ENCODE results near the gene GJB5. TPM values are rescaled to one million over a fixed set of nuclear protein-coding genes. Genes with fewer than 3 reads are reported as not detected.

The GJB5 gene
- total RNA-seq, 1 donor from 2014 or later = not detected

GRCh38 chr1:34745666-34746065 lies 9.2 kb upstream of the GJB5 start:
- DNase-seq (ENCODE audit: low spot score) = no peak
- Mint-ChIP-seq H3K27me3 (ENCODE audit: low read depth) (peaks cover 57% of the 10 kb centered on the region), H3K27ac (ENCODE audit: unreplicated experiment) (no peak overlapping the region), H3K4me3 (ENCODE audit: unreplicated experiment) (no peak overlapping the region), H3K36me3 (ENCODE audit: low read depth) (no peaks in the 10 kb centered on the region), H3K9me3 (ENCODE audit: low read depth) (no peaks in the 10 kb centered on the region), H3K4me1 (ENCODE audit: low read depth) (peaks cover 4% of the 10 kb centered on the region)
- TF ChIP-seq CTCF (IDR thresholded peaks at IDR 0.05) = no peak

- H3K4me3 Mint-ChIP-seq (ENCODE audit: unreplicated experiment) = no peak overlapping the region
- peaks cover 55% of the 10 kb centered on the region for H3K27me3 Mint-ChIP-seq (ENCODE audit: low read depth)
- H3K27ac Mint-ChIP-seq (ENCODE audit: unreplicated experiment) = no peak overlapping the region
- no peaks in the 10 kb centered on the region for H3K9me3 Mint-ChIP-seq (ENCODE audit: low read depth)
- DNase-seq (ENCODE audit: low spot score) = no peak
- H3K4me1 Mint-ChIP-seq (ENCODE audit: low read depth) = peaks cover 4% of the 10 kb centered on the region
- H3K36me3 Mint-ChIP-seq (ENCODE audit: low read depth) = no peaks in the 10 kb centered on the region
- no peak for TF ChIP-seq CTCF (IDR thresholded peaks at IDR 0.05)
Observed at GRCh38 chr1:34746101-34746500, 8.7 kb upstream of the GJB5 start.

GRCh38 chr1:34746785-34747637 lies 7.8 kb upstream of the GJB5 start:
- no peak overlapping the region for H3K27ac Mint-ChIP-seq (ENCODE audit: unreplicated experiment)
- no peak for TF ChIP-seq CTCF (IDR thresholded peaks at IDR 0.05)
- DNase-seq (ENCODE audit: low spot score) = no peak
- no peaks in the 10 kb centered on the region for H3K36me3 Mint-ChIP-seq (ENCODE audit: low read depth)
- H3K4me1 Mint-ChIP-seq (ENCODE audit: low read depth) = peaks cover 4% of the 10 kb centered on the region
- peaks cover 51% of the 10 kb centered on the region for H3K27me3 Mint-ChIP-seq (ENCODE audit: low read depth)
- H3K9me3 Mint-ChIP-seq (ENCODE audit: low read depth) = no peaks in the 10 kb centered on the region
- no peak overlapping the region for H3K4me3 Mint-ChIP-seq (ENCODE audit: unreplicated experiment)

GRCh38 chr1:34747638-34747941 lies 7.3 kb upstream of the GJB5 start:
- DNase-seq (ENCODE audit: low spot score) = no peak
- Mint-ChIP-seq H3K36me3 (ENCODE audit: low read depth) (no peaks in the 10 kb centered on the region), H3K9me3 (ENCODE audit: low read depth) (no peaks in the 10 kb centered on the region), H3K4me3 (ENCODE audit: unreplicated experiment) (no peak overlapping the region), H3K27ac (ENCODE audit: unreplicated experiment) (no peak overlapping the region), H3K4me1 (ENCODE audit: low read depth) (peaks cover under 1% of the 10 kb centered on the region), H3K27me3 (ENCODE audit: low read depth) (peaks cover 48% of the 10 kb centered on the region)
- no peak for TF ChIP-seq CTCF (IDR thresholded peaks at IDR 0.05)

GRCh38 chr1:34749992-34750391 lies 4.9 kb upstream of the GJB5 start:
- no peak for DNase-seq (ENCODE audit: low spot score)
- H3K4me3 Mint-ChIP-seq (ENCODE audit: unreplicated experiment) = no peak overlapping the region
- H3K9me3 Mint-ChIP-seq (ENCODE audit: low read depth) = peaks cover 6% of the 10 kb centered on the region
- H3K27me3 Mint-ChIP-seq (ENCODE audit: low read depth) = peaks cover 44% of the 10 kb centered on the region
- no peak for TF ChIP-seq CTCF (IDR thresholded peaks at IDR 0.05)
- no peak overlapping the region for H3K27ac Mint-ChIP-seq (ENCODE audit: unreplicated experiment)
- no peaks in the 10 kb centered on the region for H3K4me1 Mint-ChIP-seq (ENCODE audit: low read depth)
- peaks cover 4% of the 10 kb centered on the region for H3K36me3 Mint-ChIP-seq (ENCODE audit: low read depth)
